SH-SY5Y (cell line): ENCODE measurements around the gene TDRD3.

Experiments used
- GATA2 ChIP-seq: IDR thresholded peaks from 2 replicates; pipeline ENCODE4 v1.6.1; 2011; ENCODE audit warnings: mild to moderate bottlenecking, low read depth, low read length
- GATA3 ChIP-seq: IDR thresholded peaks from 2 replicates; pipeline ENCODE4 v1.6.1; 2011; ENCODE audit warnings: low read depth, mild to moderate bottlenecking, low read length, moderate library complexity

DNA sequence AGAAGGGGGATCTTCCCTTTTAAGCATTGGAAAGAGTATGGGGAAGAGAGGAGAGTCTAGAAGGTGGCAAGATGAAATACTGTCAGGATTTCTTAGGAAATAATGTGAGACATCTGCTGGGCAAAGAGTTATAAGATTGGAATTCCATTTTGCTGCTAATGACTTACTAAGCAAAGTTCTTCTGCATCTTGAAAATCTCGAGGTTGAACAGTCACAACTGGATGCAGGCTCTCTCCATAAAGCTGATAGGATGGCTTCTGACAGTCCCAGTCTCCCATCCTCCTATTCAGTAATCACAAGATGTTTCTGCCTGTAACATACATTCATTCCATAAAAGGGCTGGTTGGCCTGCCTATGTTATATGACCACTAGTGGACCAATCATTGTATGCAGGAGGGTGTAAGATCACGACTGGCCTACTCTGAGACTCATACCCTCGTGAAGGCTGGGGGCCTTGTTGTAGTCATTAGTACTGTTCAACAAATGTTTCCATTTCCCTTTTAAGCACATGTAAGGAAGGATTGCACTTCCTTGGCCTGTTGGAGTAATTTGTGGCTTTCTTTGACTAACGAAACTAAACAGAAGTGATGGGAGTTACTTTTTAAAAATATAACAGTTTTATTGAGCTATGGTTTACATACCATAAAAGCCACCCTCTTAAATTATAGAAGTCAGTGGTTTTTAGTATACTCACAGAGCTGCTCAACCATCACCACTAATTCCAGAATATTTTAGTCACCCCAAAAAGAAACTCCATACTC is 45.0 kb upstream of the TDRD3 start:
- no peak for TF ChIP-seq GATA2
- no peak for TF ChIP-seq GATA3
